Activated T-helper 1 cell treated with Interleukin-2 at 50 U/mL for 16 hours (primary cell): ENCODE measurements around the gene BCL2L1.
"Not testable (repeated sequence)": the region's sequence is repeated elsewhere in the genome, so short reads cannot be mapped to it uniquely, and the experiment has no call there.

Experiments
- DNase-seq: peaks from one replicate; pipeline ENCODE4 v3.0.0-alpha.2; 2020; ENCODE audit warnings: low read depth

Gene BCL2L1

GRCh38 chr20:31648104-31648503 is 74.6 kb downstream of the BCL2L1 start:
- not testable (repeated sequence) for DNase-seq

- DNase-seq: no peak
These were observed 78.0 kb downstream of the BCL2L1 start for GRCh38 chr20:31644701-31645100.

GRCh38 chr20:31643522-31643921 is 79.1 kb downstream of the BCL2L1 start:
- DNase-seq: no peak

GRCh38 chr20:31642837-31643236 is 79.8 kb downstream of the BCL2L1 start:
- DNase-seq: no peak

- DNase-seq: no peak
These were observed 81.3 kb downstream of the BCL2L1 start for GRCh38 chr20:31641391-31641790.

- DNase-seq: no peak
These were observed 82.4 kb downstream of the BCL2L1 start for GRCh38 chr20:31640259-31640658.

GRCh38 chr20:31638816-31639215 is 83.9 kb downstream of the BCL2L1 start:
- DNase-seq: no peak

GRCh38 chr20:31638317-31638716 is 84.4 kb downstream of the BCL2L1 start:
- DNase-seq: no peak

GRCh38 chr20:31637660-31638059 is 85.0 kb downstream of the BCL2L1 start, which contains the start of gene COX4I2:
TSS of gene COX4I2 (plus strand) at chr20:31637912. CDS start at chr20:31639018, 1,106 bp downstream.
- no peak for DNase-seq

GRCh38 chr20:31633339-31633914 is 89.2 kb downstream of the BCL2L1 start:
- DNase-seq: no peak

- no peak for DNase-seq
These were observed 89.9 kb downstream of the BCL2L1 start for GRCh38 chr20:31632548-31633338.

- DNase-seq: no peak
These were observed 92.4 kb downstream of the BCL2L1 start for GRCh38 chr20:31630187-31630790.

- DNase-seq: not testable (repeated sequence)
These were observed 94.6 kb downstream of the BCL2L1 start for GRCh38 chr20:31628057-31628456.

GRCh38 chr20:31626534-31626933 is 96.1 kb downstream of the BCL2L1 start:
- DNase-seq: not testable (repeated sequence)

- not testable (repeated sequence) for DNase-seq
These were observed 99.6 kb downstream of the BCL2L1 start for GRCh38 chr20:31623123-31623505.

- DNase-seq: no peak
These were observed 102.4 kb downstream of the BCL2L1 start for GRCh38 chr20:31620246-31620645.

GRCh38 chr20:31617432-31618104 is 105.1 kb downstream of the BCL2L1 start:
- no peak for DNase-seq

- no peak for DNase-seq
These were observed 107.3 kb downstream of the BCL2L1 start for GRCh38 chr20:31615416-31615815.
